GM12878 (cell line): ENCODE measurements around the gene CLEC2A. TPM values are rescaled to one million over a fixed set of nuclear protein-coding genes. Genes with fewer than 3 reads are reported as not detected.

Source experiments
- ATAC-seq: fragments of 200-7000 bp; cut with Tn5 transposase; 3 replicates; pipeline ENCODE4 v1.9.1; 2020; ENCODE audit warnings: mild to moderate bottlenecking, moderate library complexity
- BruUV-seq: library from RNA; stranded (reverse); fragments of 400-500 nt; replicated peaks from 2 replicates; lab custom pipeline; 2021; lab: Mats Ljungman, UMichigan
- CTCF ChIA-PET: fragments of 300-600 bp; sonication (Branson Sonifier 250); formaldehyde crosslinking; extraction: SDS; loops from one replicate; lab custom pipeline; 2021; ENCODE audit warnings: inconsistent platforms; lab: Yijun Ruan, JAX
- POLR2A ChIA-PET: fragments of 350-600 bp; formaldehyde crosslinking; extraction: SDS; loops from one replicate; lab custom pipeline; 2021; ENCODE audit warnings: inconsistent platforms; lab: Charles Lee
- RAD21 ChIA-PET: fragments of 300-600 bp; sonication (Branson Sonifier 250); formaldehyde crosslinking; loops from one replicate; lab custom pipeline; 2023; ENCODE audit warnings: antibody characterized with exemption; ENCODE audit not compliant: unreplicated experiment; lab: Charles Lee
- SMC1A ChIA-PET: fragments of 300-600 bp; sonication (Branson Sonifier 250); formaldehyde crosslinking; loops from one replicate; lab custom pipeline; 2023; ENCODE audit not compliant: unreplicated experiment, uncharacterized antibody; lab: Charles Lee
- DNase-seq: peaks from one replicate; pipeline ENCODE4 v3.0.0-alpha.2; 2011; ENCODE audit warnings: low read depth, low spot score
- FAIRE-seq: peaks from 3 replicates; lab custom pipeline; 2011; peaks lifted over from hg19 to GRCh38; lab: Jason Lieb, UNC
- H2AFZ ChIP-seq: 2 replicates; pipeline ENCODE4 v1.6.0; 2011; ENCODE audit warnings: low read depth, low read length, control low read depth; ENCODE audit not compliant: control insufficient read depth
- H3K27ac ChIP-seq: 2 replicates; pipeline ENCODE4 v1.5.1; 2011; ENCODE audit warnings: control low read depth; ENCODE audit not compliant: control insufficient read depth, insufficient read depth
- H3K27me3 ChIP-seq, 2 experiments: replicated peaks in 1 of 2; 2 replicates each; pipeline versions ENCODE4 v1.6.0 to v1.6.1; 2011; ENCODE audit warnings: low read length in 1 of 2; ENCODE audit not compliant: control insufficient read depth in 2 of 2, insufficient read depth in 2 of 2
- H3K36me3 ChIP-seq, 2 experiments: 2 replicates each; pipeline ENCODE4 v1.5.1; 2011; ENCODE audit warnings: low read length in 1 of 2; ENCODE audit not compliant: control insufficient read depth in 2 of 2, insufficient read depth in 2 of 2
- H3K4me1 ChIP-seq: 2 replicates; pipeline ENCODE4 v1.6.1; 2011; ENCODE audit warnings: mild to moderate bottlenecking, low read length, moderate library complexity, mixed read lengths; ENCODE audit not compliant: control insufficient read depth, insufficient read depth
- H3K4me2 ChIP-seq: 2 replicates; pipeline ENCODE4 v1.6.0; 2011; ENCODE audit warnings: control low read depth; ENCODE audit not compliant: control insufficient read depth, insufficient read depth
- H3K4me3 ChIP-seq: fragments of 200-600 bp; sonication (generic); 2 replicates; pipeline ENCODE4 v1.5.1; 2016
- H3K79me2 ChIP-seq: 2 replicates; pipeline ENCODE4 v1.6.0; 2011; ENCODE audit warnings: low read length; ENCODE audit not compliant: control insufficient read depth, insufficient read depth
- H3K9ac ChIP-seq: 2 replicates; pipeline ENCODE4 v1.8.0; 2011; ENCODE audit warnings: low read length, control low read depth, mixed read lengths; ENCODE audit not compliant: control insufficient read depth, insufficient read depth
- H3K9me3 ChIP-seq: replicated peaks from 3 replicates; pipeline ENCODE4 v1.5.1; 2011; ENCODE audit warnings: mild to moderate bottlenecking, low read length; ENCODE audit not compliant: control insufficient read depth, insufficient read depth
- H4K20me1 ChIP-seq: 2 replicates; pipeline ENCODE4 v1.6.0; 2011; ENCODE audit not compliant: control insufficient read depth, insufficient read depth
- CBX3 ChIP-seq: fragments of 200-600 bp; sonication (generic); IDR thresholded peaks from 2 replicates; pipeline ENCODE4 v1.6.1; 2016; ENCODE audit warnings: low read depth, borderline replicate concordance
- EZH2 ChIP-seq: IDR thresholded peaks from 2 replicates; pipeline ENCODE4 v1.6.1; 2012; ENCODE audit warnings: low read depth, mild to moderate bottlenecking, control low read depth, inconsistent platforms, low read length, borderline replicate concordance; ENCODE audit not compliant: control insufficient read depth
- IKZF1 ChIP-seq: fragments of 450-650 bp; conservative IDR thresholded peaks from 2 replicates; pipeline ENCODE4 v1.6.1; 2017; ENCODE audit warnings: antibody characterized with exemption, mild to moderate bottlenecking
- NFXL1 ChIP-seq: fragments of 450-650 bp; IDR thresholded peaks from 2 replicates; pipeline ENCODE4 v1.6.1; 2017; ENCODE audit warnings: antibody characterized with exemption, mild to moderate bottlenecking, borderline replicate concordance
- RAD51 ChIP-seq: fragments of 450-650 bp; IDR thresholded peaks from 2 replicates; pipeline ENCODE4 v1.6.1; 2016; ENCODE audit warnings: moderate library complexity, mild to moderate bottlenecking, inconsistent platforms
- RELA ChIP-seq: fragments of 450-650 bp; IDR thresholded peaks from 2 replicates; pipeline ENCODE4 v1.8.0; 2014; ENCODE audit warnings: borderline replicate concordance; ENCODE audit not compliant: partially characterized antibody
- SP1 ChIP-seq: IDR thresholded peaks from one replicate; pipeline ENCODE4 v1.6.1; 2011; ENCODE audit warnings: low read depth, low read length
- TCF7 ChIP-seq: IDR thresholded peaks from 2 replicates; pipeline ENCODE4 v1.6.1; 2014; ENCODE audit warnings: antibody characterized with exemption, borderline replicate concordance
- ZNF24 ChIP-seq: fragments of 450-650 bp; IDR thresholded peaks from 2 replicates; pipeline ENCODE4 v1.6.1; 2017; ENCODE audit warnings: antibody characterized with exemption, mild to moderate bottlenecking
- WGBS: methylation state at CpG from one replicate; pipeline ENCODE4 v1.1.6; 2016; ENCODE audit warnings: low lambda C conversion rate; ENCODE audit not compliant: insufficient replicate concordance, insufficient coverage; ENCODE audit errors: missing lambda C conversion rate; 5-methylcytosine and 5-hydroxymethylcytosine counted together
- in situ Hi-C: fragments of 300-500 bp; cut with MboI; formaldehyde crosslinking; loops from 9 replicates; pipeline ENCODE4 v1.14.3; 2018; ENCODE audit warnings: mixed read lengths
- intact Hi-C: fragments of 100-400 bp; cut with micrococcal nuclease; formaldehyde crosslinking; loops from one replicate; pipeline ENCODE4 v1.14.2; 2022; ENCODE audit not compliant: unreplicated experiment
- polyA plus RNA-seq, 11 experiments: library from polyadenylated mRNA; depleted of rRNA in 4 of 11; unstranded in 6 of 11; stranded (reverse) in 5 of 11; fragments of >200 nt; fragmentation: Nextera tagmentation in 4 of 11; fragmentation: Illumina TruSeq in 1 of 11; extraction: Ambion mirVana in 4 of 11; extraction: Trizol in 1 of 11; gene quantifications; 1 replicate in 1 of 11; 2 replicates in 10 of 11; pipeline versions ENCODE4 v1.2.1 to v1.2.3, GENCODE V29; 2011 to 2016; ENCODE audit warnings: inconsistent platforms in 2 of 11, missing spikeins in 2 of 11, low read depth in 1 of 11
- total RNA-seq, 4 experiments: library from RNA; depleted of rRNA in 3 of 4; stranded (reverse); fragments of >200 nt in 3 of 4; fragmentation: Illumina TruSeq in 1 of 4; extraction: Trizol in 1 of 4; gene quantifications; 2 replicates each; pipeline versions ENCODE4 v1.2.1 to v1.2.3, GENCODE V29; 2013 to 2021
- TF ChIP-seq, protein P1 (sequence below): IDR thresholded peaks from 2 replicates; pipeline ENCODE4 v1.6.1; 2011; ENCODE audit warnings: borderline replicate concordance, low read depth, mild to moderate bottlenecking, moderate library complexity, mixed read lengths, low read length; ENCODE audit not compliant: insufficient read depth; ENCODE audit errors: extremely low read length
- TF ChIP-seq, protein P2 (sequence below): fragments of 450-650 bp; IDR thresholded peaks from 2 replicates; pipeline ENCODE4 v1.6.1; 2016; ENCODE audit warnings: mild to moderate bottlenecking

CLEC2A gene
- total and polyA plus RNA-seq, 10 of the 15 experiments (the other 5 are each of a cell fraction or from before 2014, with no cell fraction given) = not detected

DNA sequence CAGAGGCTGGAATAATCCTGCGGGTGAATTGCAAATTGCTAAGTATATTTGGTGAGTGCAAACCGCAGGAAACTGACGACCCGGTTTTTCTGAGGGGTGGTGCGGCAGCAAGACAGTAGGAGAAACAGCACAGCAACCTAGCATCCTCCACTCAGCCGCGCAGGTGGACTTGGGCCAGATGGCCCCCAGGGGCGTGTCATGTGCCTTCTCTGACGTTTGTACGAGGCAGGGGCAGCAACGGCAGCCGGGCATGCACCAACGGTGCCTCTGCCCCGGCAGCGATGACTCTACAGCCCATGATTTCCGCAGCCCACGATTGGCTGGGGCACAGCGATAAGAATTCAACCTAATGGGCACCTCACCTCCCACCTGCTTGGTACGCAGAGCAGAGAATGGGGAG, 11.1 kb upstream of the CLEC2A start (continued):
- TF ChIP-seq, protein P1, sequence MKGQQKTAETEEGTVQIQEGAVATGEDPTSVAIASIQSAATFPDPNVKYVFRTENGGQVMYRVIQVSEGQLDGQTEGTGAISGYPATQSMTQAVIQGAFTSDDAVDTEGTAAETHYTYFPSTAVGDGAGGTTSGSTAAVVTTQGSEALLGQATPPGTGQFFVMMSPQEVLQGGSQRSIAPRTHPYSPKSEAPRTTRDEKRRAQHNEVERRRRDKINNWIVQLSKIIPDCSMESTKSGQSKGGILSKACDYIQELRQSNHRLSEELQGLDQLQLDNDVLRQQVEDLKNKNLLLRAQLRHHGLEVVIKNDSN = no peak
- no peak for TF ChIP-seq EZH2
- TF ChIP-seq, all 136 proteins: peak for 0

DNA sequence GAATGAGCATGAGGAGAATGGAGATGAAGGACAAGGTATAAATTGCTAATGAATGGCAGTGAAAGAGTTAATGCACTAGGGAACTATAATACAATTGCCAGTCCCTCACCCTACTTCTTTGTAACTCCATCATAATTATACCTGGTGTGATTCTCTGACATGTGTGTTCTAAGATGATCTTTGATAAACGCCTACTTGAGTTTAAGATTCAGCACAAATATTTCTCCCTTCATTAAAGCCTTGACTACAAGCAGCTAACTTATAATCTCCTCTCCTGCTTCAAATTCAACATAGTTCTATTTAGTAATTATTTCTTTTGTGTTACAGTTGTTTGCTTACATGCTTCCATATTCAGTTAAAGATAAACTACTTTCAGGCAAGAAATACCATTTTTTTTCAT, 9.7 kb upstream of the CLEC2A start:
- Histone ChIP-seq H3K4me1 (no peaks in the 10 kb centered on the region), H3K4me3 (no peak overlapping the region), H2AFZ (no peak overlapping the region), H3K9ac (no peak overlapping the region), H3K9me3 (no peaks in the 10 kb centered on the region), H3K27me3 (peaks cover 0 to 3% of the 10 kb centered on the region in 2 experiments; a peak in 2 of 4 replicates), H3K4me2 (no peak overlapping the region), H3K36me3 (no peaks in the 10 kb centered on the region), H3K27ac (no peak overlapping the region), H3K79me2 (no peaks in the 10 kb centered on the region), H4K20me1 (no peaks in the 10 kb centered on the region)
- no peak for TF ChIP-seq NFXL1
- no peak for TF ChIP-seq ZNF24
- TF ChIP-seq SP1 = no peak
- TF ChIP-seq CBX3 = no peak
- TF ChIP-seq TCF7 = no peak
- TF ChIP-seq RELA = no peak
- TF ChIP-seq, protein P2, sequence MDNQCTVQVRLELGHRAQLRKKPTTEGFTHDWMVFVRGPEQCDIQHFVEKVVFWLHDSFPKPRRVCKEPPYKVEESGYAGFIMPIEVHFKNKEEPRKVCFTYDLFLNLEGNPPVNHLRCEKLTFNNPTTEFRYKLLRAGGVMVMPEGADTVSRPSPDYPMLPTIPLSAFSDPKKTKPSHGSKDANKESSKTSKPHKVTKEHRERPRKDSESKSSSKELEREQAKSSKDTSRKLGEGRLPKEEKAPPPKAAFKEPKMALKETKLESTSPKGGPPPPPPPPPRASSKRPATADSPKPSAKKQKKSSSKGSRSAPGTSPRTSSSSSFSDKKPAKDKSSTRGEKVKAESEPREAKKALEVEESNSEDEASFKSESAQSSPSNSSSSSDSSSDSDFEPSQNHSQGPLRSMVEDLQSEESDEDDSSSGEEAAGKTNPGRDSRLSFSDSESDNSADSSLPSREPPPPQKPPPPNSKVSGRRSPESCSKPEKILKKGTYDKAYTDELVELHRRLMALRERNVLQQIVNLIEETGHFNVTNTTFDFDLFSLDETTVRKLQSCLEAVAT = no peak
- TF ChIP-seq IKZF1 = no peak
- TF ChIP-seq RAD51 = no peak
- POLR2A ChIA-PET = no interaction called here
- in situ Hi-C loops (no loop called here), intact Hi-C loops (no loop called here)
- 52% methylated on average over 1 of the region's 1 CpG for WGBS
- ATAC-seq (no peak), DNase-seq (no peak), FAIRE-seq (no peak)
- CTCF ChIA-PET = interaction anchor here (0.6 to 1.4 kb wide), 2 partner anchors 198 to 199 kb away, joined by 4 read pairs; no protein-coding TSS in a partner anchor
- no TSS peak for BruUV-seq
- RAD21 ChIA-PET = interaction anchor here (2.7 kb wide), 1 partner anchor 69 kb away, joined by 12 read pairs; the partner anchor contains the start of gene CLEC12B
- SMC1A ChIA-PET = interaction anchor here (1.2 to 1.8 kb wide), 2 partner anchors 9 to 133 kb away, joined by 4 read pairs; no protein-coding TSS in a partner anchor
